Lung (tissue), 12 donors: ENCODE results near the gene TLE3. TPM values are rescaled to one million over a fixed set of nuclear protein-coding genes. Genes with fewer than 3 reads are reported as not detected.
A peak's percentile ranks its signal among the peaks of the same experiment; 100 is the strongest.

ENCODE experiments used
- ATAC-seq: fragments of 200-7000 bp; cut with Tn5 transposase; one replicate; pipeline ENCODE4 v1.9.1; 2020; ENCODE audit warnings: moderate number of reproducible peaks; ENCODE audit not compliant: insufficient read depth, low FRiP score
- DNase-seq, 3 donors: peaks; one replicate each; pipeline ENCODE4 v3.0.0-alpha.2; 2013 to 2017
- H3K27ac ChIP-seq, 2 donors: one replicate each; pipeline ENCODE4 v1.5.1; 2013; ENCODE audit warnings: mild to moderate bottlenecking in 2 of 2, moderate library complexity in 2 of 2, control low read depth in 1 of 2, inconsistent platforms in 1 of 2, low read depth in 1 of 2, low read length in 1 of 2
- H3K27me3 ChIP-seq, 3 donors: one replicate each; pipeline ENCODE4 v1.5.1; 2013; ENCODE audit warnings: low read length in 2 of 3; ENCODE audit not compliant: control insufficient read depth in 3 of 3, insufficient read depth in 3 of 3
- H3K36me3 ChIP-seq, 4 donors: one replicate each; pipeline ENCODE4 v1.5.1; 2013; ENCODE audit warnings: low read length in 4 of 4, mild to moderate bottlenecking in 1 of 4, moderate library complexity in 1 of 4; ENCODE audit not compliant: control insufficient read depth in 4 of 4, insufficient read depth in 4 of 4
- H3K4me1 ChIP-seq, 5 donors: one replicate each; pipeline ENCODE4 v1.5.1; 2013; ENCODE audit warnings: low read length in 5 of 5, mild to moderate bottlenecking in 2 of 5, moderate library complexity in 1 of 5; ENCODE audit not compliant: control insufficient read depth in 5 of 5, insufficient read depth in 5 of 5
- H3K4me3 ChIP-seq: one replicate; pipeline ENCODE4 v1.5.1; 2013; ENCODE audit warnings: mild to moderate bottlenecking, control low read depth, moderate library complexity
- H3K9ac ChIP-seq, 2 donors: one replicate each; pipeline ENCODE4 v1.5.1; 2013; ENCODE audit warnings: low read length in 2 of 2, control low read depth in 1 of 2; ENCODE audit not compliant: insufficient read depth in 1 of 2
- H3K9me3 ChIP-seq, 4 donors: one replicate each; pipeline ENCODE4 v1.5.1; 2013; ENCODE audit warnings: low read length in 3 of 4, mild to moderate bottlenecking in 1 of 4, moderate library complexity in 1 of 4; ENCODE audit not compliant: control insufficient read depth in 4 of 4, insufficient read depth in 3 of 4
- CTCF ChIP-seq: IDR thresholded peaks from 2 replicates; pipeline ENCODE4 v1.5.1; 2012; ENCODE audit warnings: mild to moderate bottlenecking; ENCODE audit errors: control extremely low read depth, extremely low read depth
- WGBS, 2 donors: extraction: QIAGEN DNeasy Blood & Tissue Kit; methylation state at CpG; one replicate each; pipeline ENCODE4 v1.1.7; 2013; 5-methylcytosine and 5-hydroxymethylcytosine counted together
- polyA plus RNA-seq, 2 donors: library from polyadenylated mRNA; stranded (reverse); fragments of 200-250 nt; gene quantifications; one replicate each; pipeline ENCODE4 v1.2.1, GENCODE V29; 2013
- total RNA-seq, 2 donors: library from RNA; depleted of rRNA in 1 of 2; stranded (reverse); fragments of >200 nt in 1 of 2; gene quantifications; one replicate each; pipeline ENCODE4 v1.2.1, GENCODE V29; 2014 to 2021
- donor health status: control.
- donor health status: control.
- donor health status: Bipolar disorder and iron deficiency.
- donor health status: healthy.
- donor health status: DM: yes; HTN: yes; CAD: no.

Gene TLE3
- total and polyA plus RNA-seq, 4 donors = 22.7 to 77.3 (median 73.3) TPM

GRCh38 chr15:70112074-70112395, 14.3 kb upstream of the TLE3 start:
- H3K27ac ChIP-seq = peak overlapping the region in 1 of 2 donors; percentile 5
- 37 to 46% methylated on average over 4 of the region's 4 CpGs for WGBS, 2 donors
- peaks cover 0 to 2% (median 0%) of the 10 kb centered on the region in 3 donors for H3K27me3 ChIP-seq
- no peaks in the 10 kb centered on the region for H3K36me3 ChIP-seq
- DNase-seq (no peak), ATAC-seq (no peak)
- peaks cover 0 to 37% (median 7%) of the 10 kb centered on the region in 5 donors for H3K4me1 ChIP-seq
- H3K9ac ChIP-seq = no peak overlapping the region
- no peak overlapping the region for H3K4me3 ChIP-seq
- no peak for TF ChIP-seq CTCF
- no peaks in the 10 kb centered on the region for H3K9me3 ChIP-seq

- WGBS, 2 donors = 20 to 35% methylated on average over 8 of the region's 8 CpGs
- Histone ChIP-seq H3K9me3 (no peaks in the 10 kb centered on the region), H3K4me3 (no peak overlapping the region), H3K36me3 (no peaks in the 10 kb centered on the region), H3K9ac (no peak overlapping the region), H3K4me1 (peaks cover 0 to 37% (median 7%) of the 10 kb centered on the region in 5 donors), H3K27ac (peak overlapping the region; percentile 5 to 70), H3K27me3 (peaks cover 0 to 2% (median 0%) of the 10 kb centered on the region in 3 donors)
- ATAC-seq = peak; percentile 68
- no peak for TF ChIP-seq CTCF
- DNase-seq = peak; percentile 94 to 98 (median 97)
Observed at GRCh38 chr15:70111203-70112073, 13.7 kb upstream of the TLE3 start.

- no peak for DNase-seq
- WGBS, 2 donors = 92 to 97% methylated on average over 2 of the region's 2 CpGs
- Histone ChIP-seq H3K9ac (no peak overlapping the region), H3K4me1 (peaks cover 0 to 27% (median 7%) of the 10 kb centered on the region in 5 donors), H3K27me3 (peaks cover 0 to 5% (median 0%) of the 10 kb centered on the region in 3 donors), H3K36me3 (no peaks in the 10 kb centered on the region), H3K27ac (no peak overlapping the region), H3K4me3 (no peak overlapping the region), H3K9me3 (no peaks in the 10 kb centered on the region)
- TF ChIP-seq CTCF = no peak
- ATAC-seq = no peak
Observed at GRCh38 chr15:70109978-70110377, 12.3 kb upstream of the TLE3 start.
